Panc1 (cell line): ENCODE data around the gene DOK5. TPM values are rescaled to one million over a fixed set of nuclear protein-coding genes. Genes with fewer than 3 reads are reported as not detected.

ENCODE experiments used
- ATAC-seq: fragments of 200-7000 bp; cut with Tn5 transposase; 2 replicates; pipeline ENCODE4 v1.9.1; 2020; ENCODE audit warnings: mild to moderate bottlenecking, moderate library complexity
- BruUV-seq: library from RNA; stranded (reverse); fragments of 400-500 nt; replicated peaks from 2 replicates; lab custom pipeline; 2021; lab: Mats Ljungman, UMichigan
- CTCF ChIA-PET: fragments of 300-600 bp; sonication (Branson Sonifier 250); formaldehyde crosslinking; loops from one replicate; lab custom pipeline; 2022; ENCODE audit warnings: antibody characterized with exemption; lab: Charles Lee
- POLR2A ChIA-PET: fragments of 300-600 bp; sonication (Branson Sonifier 250); formaldehyde crosslinking; loops from one replicate; lab custom pipeline; 2022; ENCODE audit warnings: antibody characterized with exemption; lab: Charles Lee
- DNase-seq: peaks from one replicate; pipeline ENCODE4 v3.0.0-alpha.2; 2010; ENCODE audit warnings: low read depth, low spot score
- H3K27ac ChIP-seq: 2 replicates; pipeline ENCODE4 v1.5.1; 2011; ENCODE audit warnings: mild to moderate bottlenecking, low read length, inconsistent platforms
- H3K27me3 ChIP-seq: fragments of 200-500 bp; sonication (Bioruptor generic); 2 replicates; pipeline ENCODE4 v1.6.0; 2014; ENCODE audit warnings: low read length, inconsistent platforms; ENCODE audit not compliant: control insufficient read depth, insufficient read depth
- H3K36me3 ChIP-seq: fragments of 200-500 bp; sonication (Bioruptor generic); 2 replicates; pipeline ENCODE4 v1.5.1; 2014; ENCODE audit warnings: inconsistent platforms, mild to moderate bottlenecking, low read length, moderate library complexity; ENCODE audit not compliant: control insufficient read depth, insufficient read depth
- H3K4me1 ChIP-seq: 2 replicates; pipeline ENCODE4 v1.5.1; 2011; ENCODE audit warnings: inconsistent platforms, mild to moderate bottlenecking, low read length, moderate library complexity; ENCODE audit not compliant: control insufficient read depth, insufficient read depth
- H3K4me3 ChIP-seq, 2 experiments: 2 replicates each; pipeline ENCODE4 v1.5.1; 2011 to 2012; ENCODE audit warnings: low read depth in 2 of 2, low read length in 2 of 2, mild to moderate bottlenecking in 2 of 2, inconsistent platforms in 1 of 2, moderate library complexity in 1 of 2
- H3K9me3 ChIP-seq: fragments of 200-500 bp; sonication (Bioruptor generic); 2 replicates; pipeline ENCODE4 v1.5.1; 2014; ENCODE audit warnings: low read depth, mild to moderate bottlenecking, inconsistent platforms, low read length, moderate library complexity; ENCODE audit not compliant: control insufficient read depth, insufficient read depth
- CTCF ChIP-seq: fragments of 450-650 bp; IDR thresholded peaks from 2 replicates; pipeline ENCODE4 v1.5.1; 2017; ENCODE audit warnings: mild to moderate bottlenecking
- POLR2AphosphoS5 ChIP-seq: IDR thresholded peaks from 2 replicates; pipeline ENCODE4 v1.6.1; 2012; ENCODE audit warnings: mild to moderate bottlenecking, low read depth, low read length, moderate library complexity
- REST ChIP-seq, 2 experiments: IDR thresholded peaks; 2 replicates each; pipeline ENCODE4 v1.6.1; 2011 to 2012; ENCODE audit warnings: low read depth in 2 of 2, control low read depth in 1 of 2, low read length in 1 of 2, mild to moderate bottlenecking in 1 of 2, moderate library complexity in 1 of 2; ENCODE audit not compliant: insufficient read depth in 1 of 2
- SIN3A ChIP-seq: IDR thresholded peaks from 2 replicates; pipeline ENCODE4 v1.6.1; 2012; ENCODE audit warnings: low read depth, mild to moderate bottlenecking, low read length, moderate library complexity, borderline replicate concordance; ENCODE audit not compliant: insufficient read depth
- TCF7L2 ChIP-seq: IDR thresholded peaks from 2 replicates; pipeline ENCODE4 v1.6.1; 2011; ENCODE audit warnings: mild to moderate bottlenecking, low read depth, low read length, inconsistent platforms
- in situ Hi-C: cut with HindIII; loops from 2 replicates; pipeline ENCODE4 v1.10.0; 2016; ENCODE audit warnings: low sequenced_read_pairs, low pct_unique_long_range_greater_than_20kb
- intact Hi-C: fragments of 100-400 bp; cut with micrococcal nuclease; formaldehyde crosslinking; loops from one replicate; pipeline ENCODE4 v1.10.0; 2022; ENCODE audit not compliant: unreplicated experiment
- total RNA-seq: library from RNA; stranded (reverse); gene quantifications from one replicate; pipeline ENCODE4 v1.2.1, GENCODE V29; 2021; ENCODE audit not compliant: unreplicated experiment

DOK5 gene
- total RNA-seq, 1 experiment from 2014 or later: 0.18 TPM

DNA sequence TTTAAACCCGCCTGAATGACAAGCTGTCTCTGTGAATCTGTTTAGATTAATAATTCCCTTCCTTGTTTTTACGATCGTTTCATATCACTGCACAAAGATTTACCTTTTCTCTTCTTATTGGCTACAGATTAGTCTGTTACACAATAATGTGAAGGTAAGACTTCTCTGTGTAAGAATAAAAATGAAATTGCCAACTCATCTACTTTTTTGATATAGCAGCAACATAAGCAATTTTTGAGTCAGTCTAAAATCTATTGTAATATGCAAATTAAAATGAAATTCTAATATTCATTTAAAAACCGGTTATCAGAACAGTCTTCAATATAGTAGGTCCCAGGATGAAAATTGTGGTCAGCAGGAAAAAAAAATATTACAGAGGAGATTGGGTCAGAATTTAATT lies 155.2 kb downstream of the DOK5 start:
- intact Hi-C loops (no loop called here), in situ Hi-C loops (no loop called here)
- DNase-seq: no peak
- H3K4me3 ChIP-seq: no peak overlapping the region
- no TSS peak for BruUV-seq
- peaks cover 8% of the 10 kb centered on the region; the same call in 1 of the 2 replicates for H3K27me3 ChIP-seq
- ATAC-seq: no peak
- H3K27ac ChIP-seq: no peak overlapping the region
- H3K9me3 ChIP-seq: no peaks in the 10 kb centered on the region
- H3K4me1 ChIP-seq: no peaks in the 10 kb centered on the region
- no peaks in the 10 kb centered on the region; the same call in 1 of the 2 replicates for H3K36me3 ChIP-seq
- TF ChIP-seq SIN3A (no peak), POLR2AphosphoS5 (no peak), CTCF (no peak), REST (IDR thresholded peaks at IDR 0.05; ENCODE audit: insufficient read depth in 1 of 2, low read depth in 2 of 2, low read length in 1 of 2) (no peak), TCF7L2 (no peak)
- POLR2A ChIA-PET: no interaction called here
- CTCF ChIA-PET: no interaction called here

- H3K36me3 ChIP-seq: no peaks in the 10 kb centered on the region; the same call in 1 of the 2 replicates
- peaks cover 7% of the 10 kb centered on the region; the same call in 1 of the 2 replicates for H3K27me3 ChIP-seq
- CTCF ChIA-PET: no interaction called here
- intact Hi-C loops (no loop called here), in situ Hi-C loops (no loop called here)
- ATAC-seq: no peak
- no peak overlapping the region for H3K27ac ChIP-seq
- H3K9me3 ChIP-seq: no peaks in the 10 kb centered on the region
- DNase-seq: no peak
- BruUV-seq: no TSS peak
- POLR2A ChIA-PET: no interaction called here
- TF ChIP-seq SIN3A (no peak), REST (IDR thresholded peaks at IDR 0.05; ENCODE audit: insufficient read depth in 1 of 2, low read depth in 2 of 2, low read length in 1 of 2) (no peak), CTCF (no peak), POLR2AphosphoS5 (no peak), TCF7L2 (no peak)
- H3K4me3 ChIP-seq: no peak overlapping the region
- no peaks in the 10 kb centered on the region for H3K4me1 ChIP-seq
Observed at GRCh38 chr20:54631059-54631458, 155.7 kb downstream of the DOK5 start.
